GM21737 (cell line): Measurements from ENCODE around the gene SORCS2.

ENCODE experiments used
- ATAC-seq: cut with Tn5 transposase; IDR thresholded peaks from one replicate; pipeline ENCODE4 v1.9.1; 2021; ENCODE audit warnings: mild to moderate bottlenecking, moderate library complexity; ENCODE audit not compliant: unreplicated experiment

SORCS2 gene

DNA sequence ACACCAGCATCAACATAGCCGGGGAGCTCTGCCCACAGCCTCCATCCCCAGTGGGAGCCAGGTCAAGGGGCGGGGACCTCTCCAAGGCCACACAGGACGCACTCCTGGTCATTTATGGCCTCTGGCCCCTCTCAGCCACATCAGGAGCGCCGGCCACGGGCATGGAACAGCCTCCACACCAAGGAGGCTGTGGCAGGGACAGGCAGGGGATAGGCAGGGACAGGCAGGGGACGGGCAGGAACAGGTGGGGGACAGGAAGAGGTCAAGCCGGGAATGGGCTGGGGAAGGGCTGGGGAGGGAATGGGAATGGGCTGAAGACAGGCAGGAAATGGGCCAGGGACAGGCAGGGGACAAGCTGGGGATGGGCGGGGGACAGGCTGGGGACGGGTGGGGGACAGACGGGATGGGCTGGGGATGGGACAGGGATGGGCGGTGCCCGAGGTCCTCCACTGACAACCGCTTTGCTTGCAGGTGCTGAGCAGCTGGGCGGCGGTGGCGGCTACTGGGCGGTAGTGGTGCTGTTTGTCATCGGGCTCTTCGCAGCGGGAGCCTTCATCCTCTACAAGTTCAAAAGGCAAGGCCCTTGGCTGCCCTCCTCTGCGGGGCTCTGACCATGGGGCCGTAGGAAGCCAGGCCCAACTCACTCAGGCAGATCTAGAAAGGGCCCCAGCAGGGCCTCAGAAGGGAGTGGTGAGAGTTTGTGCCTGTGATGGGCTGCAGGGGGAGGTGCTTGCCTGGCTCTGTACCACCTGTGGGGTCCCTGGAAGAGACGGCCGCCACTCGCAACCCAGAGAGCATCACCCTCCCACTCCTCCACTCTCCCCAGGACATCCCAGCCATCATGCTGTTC, 541.7 kb downstream of the SORCS2 start:
- ATAC-seq: no peak

DNA sequence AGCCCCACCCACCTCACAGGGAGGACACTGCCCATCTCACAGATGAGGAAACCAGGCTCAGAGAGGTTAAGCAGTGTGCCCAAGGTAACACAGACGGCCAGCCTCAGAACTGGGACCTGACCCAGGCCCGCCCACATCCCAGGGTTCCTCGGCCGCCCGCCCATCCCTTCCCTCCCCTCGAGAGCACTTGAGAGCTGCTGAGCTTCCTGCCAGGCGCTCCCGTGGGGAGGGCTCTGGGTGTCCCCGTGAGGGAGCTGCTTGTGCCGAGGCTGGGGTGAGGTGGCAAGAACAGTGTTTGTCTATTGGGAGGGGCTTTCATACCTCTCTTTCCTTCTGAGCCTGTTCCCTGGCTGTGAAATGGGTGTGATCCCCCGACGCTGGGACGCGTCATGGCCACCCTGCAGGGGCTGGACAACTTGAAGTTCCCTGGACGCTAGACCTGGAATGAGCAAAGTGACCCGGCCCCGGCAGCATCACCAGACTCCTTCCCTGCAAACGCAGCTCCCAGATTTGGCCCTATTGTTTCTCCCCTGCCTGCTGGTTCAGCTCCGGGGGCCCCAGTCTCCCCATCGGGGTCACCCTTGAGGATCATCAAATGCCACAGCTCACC, 542.4 kb downstream of the SORCS2 start:
- ATAC-seq: no peak

DNA sequence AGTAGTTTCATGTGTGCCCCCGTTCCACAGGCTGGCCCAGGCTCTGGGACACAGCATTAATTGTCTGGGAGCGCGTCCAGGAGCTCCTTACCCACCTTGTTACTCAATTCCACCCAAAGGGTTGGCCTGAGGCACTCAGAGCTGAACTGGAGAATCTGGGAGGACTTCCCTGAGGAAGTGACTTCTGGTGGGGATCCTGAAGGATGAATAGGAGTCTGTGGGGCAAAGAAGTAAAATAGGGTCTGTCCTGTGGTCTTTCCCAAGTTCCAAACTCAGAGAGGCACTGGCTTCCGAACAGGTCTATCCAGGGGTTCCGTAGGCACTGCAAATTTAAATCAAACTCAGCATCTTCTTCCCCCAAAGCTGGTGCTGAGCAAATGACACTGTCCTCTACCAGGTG, 543.1 kb downstream of the SORCS2 start:
- ATAC-seq: no peak

DNA sequence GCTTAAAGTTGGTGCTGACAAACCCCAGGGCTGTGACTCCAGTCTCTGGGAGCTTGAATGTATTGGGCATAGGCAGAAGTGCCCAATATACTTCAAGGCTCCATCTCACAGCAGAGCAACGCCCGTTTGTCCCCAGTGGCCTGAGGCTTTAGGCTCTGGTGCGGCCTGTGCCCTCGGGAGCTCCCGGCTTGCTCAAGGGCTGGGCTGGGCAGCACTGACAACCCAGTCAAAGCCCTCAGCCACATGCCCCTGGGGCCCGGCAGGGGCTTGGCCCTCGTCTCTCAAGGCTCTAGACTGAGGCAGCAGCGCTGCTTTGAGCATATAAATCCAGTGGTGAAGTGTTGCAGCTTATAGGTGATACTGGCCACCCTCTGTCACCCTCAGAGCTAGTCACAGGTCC, 543.6 kb downstream of the SORCS2 start:
- no peak for ATAC-seq

DNA sequence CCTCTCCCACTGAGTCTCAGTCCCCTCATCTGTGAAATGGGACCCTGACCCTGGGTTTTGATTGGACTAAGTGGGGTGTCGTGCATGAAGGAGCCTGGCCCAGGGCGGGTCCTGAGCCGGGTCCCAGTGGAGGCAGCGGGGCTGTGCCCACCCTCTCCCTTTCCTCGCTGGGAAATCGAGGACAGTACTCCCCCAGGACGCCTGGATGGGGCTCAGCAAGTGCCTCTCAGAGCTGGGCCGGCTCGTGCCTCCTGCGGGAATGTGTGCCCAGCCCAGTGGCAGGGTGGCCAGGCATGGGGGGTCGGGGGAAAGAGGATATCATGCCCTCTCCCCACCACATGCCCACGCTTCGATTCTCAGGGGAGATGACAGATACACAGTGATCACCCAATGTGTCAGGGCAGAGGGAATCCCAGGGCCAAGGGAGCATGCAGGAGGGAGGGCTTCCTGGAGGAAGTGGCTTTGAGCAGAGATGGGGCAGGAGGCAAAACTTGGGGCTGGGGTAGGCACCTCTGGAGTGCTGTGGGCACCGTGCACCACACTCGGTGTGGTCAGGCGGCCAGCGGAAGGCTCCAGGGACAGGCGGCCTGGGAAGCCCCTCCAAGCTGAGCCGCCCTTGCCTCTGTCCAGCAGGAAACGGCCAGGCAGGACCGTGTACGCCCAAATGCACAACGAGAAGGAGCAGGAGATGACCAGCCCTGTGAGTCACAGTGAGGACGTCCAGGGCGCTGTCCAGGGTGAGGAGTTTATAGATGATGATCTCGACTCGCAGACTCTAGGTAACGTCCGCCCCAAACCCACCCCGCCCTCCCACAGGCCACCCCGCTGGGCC, 544.3 kb downstream of the SORCS2 start:
- ATAC-seq: no peak

DNA sequence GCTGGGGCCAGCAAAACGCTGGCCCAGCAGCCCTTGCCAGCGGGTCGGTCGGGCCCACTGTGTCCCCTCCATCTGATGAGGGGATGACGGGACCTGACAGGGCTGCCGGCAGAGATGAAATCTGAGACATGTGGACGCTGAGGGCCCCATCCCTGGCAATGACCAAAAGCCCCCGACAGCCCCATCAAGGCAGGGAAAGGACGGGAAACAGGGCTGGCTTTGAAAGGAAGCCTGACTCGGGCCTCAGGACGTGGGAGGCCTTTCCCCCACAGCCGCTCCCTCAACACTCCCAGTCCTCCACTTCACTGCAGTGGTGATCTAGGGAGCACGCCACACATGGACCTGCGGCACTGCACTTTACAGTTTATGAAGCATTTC, 544.9 kb downstream of the SORCS2 start:
- no peak for ATAC-seq

DNA sequence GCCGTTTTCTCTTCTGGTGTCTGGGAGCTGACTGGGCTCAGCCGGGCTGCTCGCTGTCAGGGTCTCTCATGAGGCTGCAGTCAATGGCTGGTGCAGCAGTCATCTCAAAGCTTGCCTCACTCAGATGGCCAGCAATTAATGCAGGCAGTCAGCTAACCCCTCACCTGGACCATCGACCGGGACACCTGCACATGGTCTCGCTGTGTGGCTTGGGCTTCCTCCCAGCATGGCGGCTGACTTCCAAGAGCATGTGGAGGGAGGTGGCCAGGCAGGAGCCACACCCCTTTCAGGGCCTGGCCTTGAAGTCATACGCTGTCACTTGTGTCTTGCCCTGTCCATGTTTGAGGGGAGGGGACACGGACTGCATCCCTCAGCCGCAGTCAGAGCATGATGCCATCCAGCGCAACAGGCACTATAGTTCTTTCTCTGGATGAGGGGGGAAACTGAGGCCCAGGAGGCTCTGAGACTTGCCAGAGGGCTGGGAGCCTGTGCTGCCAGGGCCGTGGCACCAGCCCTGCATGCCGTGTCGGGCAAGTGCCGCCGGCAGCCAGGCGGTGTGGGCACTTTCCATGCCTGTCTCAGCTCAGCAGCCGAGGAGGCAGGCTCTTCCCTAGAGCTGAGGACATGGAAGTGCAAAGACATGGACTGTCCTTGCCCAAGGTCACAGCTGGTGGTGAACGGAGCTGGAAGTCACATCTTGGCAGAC, 545.6 kb downstream of the SORCS2 start:
- ATAC-seq: no peak

DNA sequence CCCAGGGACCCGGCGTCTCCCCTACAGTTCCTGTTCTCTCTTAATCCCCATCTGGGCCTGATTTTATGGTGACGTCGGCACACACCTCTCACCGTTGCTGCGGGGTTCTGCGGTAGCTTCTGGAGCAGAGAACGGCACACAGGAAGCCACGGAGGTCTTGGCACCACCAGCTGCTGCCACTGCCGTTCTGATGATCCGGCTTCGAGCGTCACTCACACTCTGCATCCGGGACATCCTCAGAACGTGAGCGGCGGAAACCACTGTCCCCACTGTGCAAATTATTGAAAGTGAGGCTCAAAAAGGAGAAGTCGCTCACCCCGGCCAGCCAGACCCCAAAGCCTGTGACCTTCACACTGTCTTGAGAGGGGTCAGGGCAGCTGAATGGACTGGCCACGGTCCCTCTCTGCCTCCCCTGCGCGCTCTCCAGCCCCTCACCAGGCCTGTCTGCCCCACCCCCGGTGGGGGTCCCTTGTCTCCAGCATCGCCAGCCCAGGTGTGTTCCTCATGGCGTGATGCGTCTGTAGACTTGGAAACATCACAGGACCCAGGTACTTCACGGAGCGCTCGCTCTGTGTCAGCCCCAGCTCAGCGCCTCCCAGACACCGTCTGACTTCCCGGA, 546.2 kb downstream of the SORCS2 start:
- ATAC-seq: no peak

DNA sequence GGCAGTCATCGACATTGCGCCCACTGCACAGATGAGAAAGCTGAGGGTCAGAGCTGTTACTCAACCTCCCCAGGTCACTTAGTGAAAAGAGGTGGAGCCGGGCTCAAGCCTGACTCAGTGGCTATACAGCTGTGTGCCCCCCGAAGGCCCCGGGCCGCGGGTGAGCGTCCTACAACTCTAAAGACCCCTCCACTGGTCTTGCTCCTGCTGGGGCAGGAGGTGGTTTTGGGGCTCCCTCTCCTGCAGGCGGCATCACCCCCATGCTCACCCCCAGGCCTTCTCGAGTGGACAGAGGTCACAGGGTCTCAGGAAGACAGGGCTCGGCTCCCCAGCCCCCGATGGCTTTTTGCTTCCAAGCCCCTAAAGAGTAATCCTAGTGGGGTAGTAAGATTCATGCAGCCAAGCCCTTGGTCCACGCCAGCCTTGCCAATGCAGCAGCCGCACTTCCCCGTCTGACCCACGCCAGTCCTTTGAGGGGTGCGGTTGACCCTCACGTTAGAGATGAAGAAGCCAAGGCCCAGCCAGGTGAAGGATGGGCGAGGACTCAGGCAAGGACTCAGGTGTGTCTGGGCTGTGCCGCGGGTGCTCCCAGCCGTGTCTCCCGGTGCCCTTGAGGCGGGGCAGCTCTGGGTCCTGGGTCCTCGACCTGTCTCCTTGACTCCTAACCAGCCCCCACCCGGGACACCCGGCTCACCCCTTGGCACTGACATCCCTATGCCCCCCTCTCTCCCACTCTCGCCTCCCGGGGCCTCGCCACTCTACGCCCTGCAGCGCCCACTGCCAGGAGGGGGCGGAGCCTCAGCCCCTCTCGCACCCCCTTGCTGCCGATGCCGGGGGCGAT, 547.0 kb downstream of the SORCS2 start:
- ATAC-seq: no peak

DNA sequence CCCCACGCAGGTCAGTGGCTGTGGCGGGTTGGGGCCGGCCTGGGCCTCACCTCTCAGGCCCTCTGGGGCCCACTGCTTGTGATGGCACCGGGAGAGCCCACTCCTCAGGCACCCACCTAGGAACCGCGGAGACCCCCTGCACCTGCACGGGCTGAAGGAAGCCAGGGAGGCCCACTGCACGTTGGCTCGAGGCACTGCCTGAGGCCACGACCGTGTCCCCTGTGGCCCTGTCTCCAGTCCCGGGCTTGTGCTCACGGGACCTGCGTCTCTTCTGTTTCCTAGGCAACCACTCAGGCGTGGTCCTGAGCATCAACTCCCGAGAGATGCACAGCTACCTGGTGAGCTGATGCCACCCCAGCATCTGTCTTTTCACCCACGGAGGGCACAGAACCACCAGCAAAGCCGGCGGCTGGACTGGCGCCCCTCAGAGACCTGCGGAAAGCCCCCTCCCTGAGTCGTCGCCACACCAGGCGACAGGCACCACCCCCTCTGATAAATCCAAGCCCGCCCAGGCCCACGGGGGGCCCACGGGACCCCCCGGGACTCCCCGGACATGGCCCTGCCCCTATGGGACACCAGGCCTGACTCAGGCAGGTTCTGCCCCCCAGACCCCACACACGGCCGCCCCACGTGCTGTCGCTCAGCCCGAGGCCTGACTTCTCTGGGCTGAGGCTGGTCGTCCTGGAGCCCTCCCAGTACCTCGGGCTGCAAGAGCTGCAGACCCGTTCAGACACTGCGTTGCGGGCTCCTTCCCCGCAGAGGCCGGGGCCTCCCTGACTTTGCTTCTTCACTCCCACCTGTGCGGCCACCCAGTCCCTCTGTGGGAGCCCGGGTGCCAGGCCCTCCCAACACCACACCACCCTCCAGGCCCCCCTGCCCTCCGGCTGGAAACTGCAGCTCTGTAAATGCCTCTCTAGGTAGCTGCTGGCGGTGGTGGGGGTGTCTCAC, 547.9 kb downstream of the SORCS2 start:
- no peak for ATAC-seq

DNA sequence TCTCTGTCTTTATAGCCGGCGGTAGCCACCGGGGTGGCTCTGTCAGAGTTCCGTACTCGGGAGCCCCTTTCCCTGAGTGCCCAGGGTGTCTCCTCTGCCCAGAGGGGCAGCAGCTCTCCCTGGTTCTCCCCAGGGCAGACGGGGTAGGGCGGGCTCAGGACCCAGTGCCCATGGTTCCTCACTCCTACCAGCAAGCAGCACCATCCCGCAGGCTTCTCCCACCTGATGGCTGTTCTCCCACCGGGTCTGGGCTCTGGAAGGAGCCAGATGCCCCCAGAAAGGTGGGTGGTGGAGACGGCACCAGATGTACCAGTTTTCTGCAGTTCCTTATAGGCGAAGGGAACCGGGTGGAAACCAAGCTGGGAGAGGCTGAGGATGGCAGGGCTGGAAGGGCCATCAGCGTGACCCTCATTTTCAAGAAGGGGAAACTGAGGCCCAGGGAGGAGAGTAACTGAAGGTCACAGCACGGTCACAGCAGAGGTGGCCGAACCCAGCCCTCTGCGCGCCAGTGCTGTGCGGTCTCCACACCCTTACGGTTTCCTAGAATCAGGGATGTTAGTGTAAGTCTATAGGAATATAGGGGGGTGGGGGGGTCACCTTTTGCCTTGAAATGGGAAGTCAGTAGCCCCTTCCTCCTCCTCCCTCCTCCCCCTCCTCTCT, 548.7 kb downstream of the SORCS2 start:
- ATAC-seq: no peak

DNA sequence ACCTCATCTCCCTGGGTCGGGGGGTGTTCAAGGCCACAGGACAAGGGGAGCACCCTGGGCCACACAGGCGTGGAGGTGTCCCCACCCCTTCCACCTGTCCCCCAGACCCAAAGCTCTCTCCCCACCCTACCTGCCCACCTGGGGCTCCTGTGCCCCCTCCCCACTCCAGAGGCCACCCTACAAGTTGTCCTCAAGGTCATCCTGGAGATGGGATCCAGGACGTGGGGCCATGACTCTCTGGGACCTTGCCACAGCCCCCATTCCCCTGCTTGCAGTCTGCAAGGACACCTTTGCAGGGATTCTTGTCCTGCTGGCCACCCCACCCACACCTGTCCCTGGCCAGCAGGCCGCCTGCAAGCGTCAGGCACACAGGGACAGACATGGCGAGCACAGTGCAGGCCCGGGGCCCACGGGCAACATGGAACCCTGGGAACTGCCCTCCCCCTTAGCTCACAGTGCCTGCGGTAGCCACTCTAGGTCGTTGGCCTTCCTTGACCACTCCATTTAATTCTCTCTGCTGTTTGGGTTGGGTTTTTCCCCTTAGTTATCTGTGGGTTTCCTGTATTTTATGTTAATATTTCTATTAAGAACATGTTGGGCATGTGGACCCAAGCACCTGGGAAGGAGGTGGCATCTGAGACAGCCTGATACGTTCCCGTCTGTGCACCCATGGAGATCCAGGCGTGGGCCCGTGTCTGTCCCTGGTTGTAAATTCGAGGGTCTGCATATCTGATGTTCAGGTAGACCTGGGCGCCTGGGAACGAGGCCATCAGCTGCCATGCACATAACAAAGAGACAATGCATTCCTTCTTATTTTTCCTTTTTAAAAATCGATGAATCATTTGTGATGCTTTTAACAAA, 549.8 kb downstream of the SORCS2 start:
- ATAC-seq: no peak

DNA sequence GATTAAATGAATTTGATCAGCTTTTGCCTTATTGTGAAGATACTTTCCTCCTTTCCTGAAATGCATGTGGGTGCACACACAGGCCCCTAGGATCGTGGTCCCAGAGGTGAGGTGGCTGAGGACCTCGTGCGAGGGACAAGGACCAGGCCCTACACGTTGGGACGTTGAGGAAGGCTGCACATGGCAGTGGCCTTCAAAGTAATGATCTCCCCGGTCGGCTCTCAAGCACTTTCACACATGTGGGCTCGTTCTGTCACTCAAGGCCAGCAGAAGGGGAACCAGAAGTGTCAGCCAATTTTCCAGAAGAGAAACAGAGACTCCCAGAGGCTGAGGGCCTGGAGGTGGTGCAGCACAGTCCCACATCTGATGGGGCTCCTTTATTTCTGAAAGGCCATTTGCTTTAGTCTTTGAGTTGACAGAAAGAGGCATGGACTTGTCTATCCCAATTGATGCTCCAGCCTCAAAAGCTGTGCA, 550.5 kb downstream of the SORCS2 start:
- ATAC-seq: no peak

DNA sequence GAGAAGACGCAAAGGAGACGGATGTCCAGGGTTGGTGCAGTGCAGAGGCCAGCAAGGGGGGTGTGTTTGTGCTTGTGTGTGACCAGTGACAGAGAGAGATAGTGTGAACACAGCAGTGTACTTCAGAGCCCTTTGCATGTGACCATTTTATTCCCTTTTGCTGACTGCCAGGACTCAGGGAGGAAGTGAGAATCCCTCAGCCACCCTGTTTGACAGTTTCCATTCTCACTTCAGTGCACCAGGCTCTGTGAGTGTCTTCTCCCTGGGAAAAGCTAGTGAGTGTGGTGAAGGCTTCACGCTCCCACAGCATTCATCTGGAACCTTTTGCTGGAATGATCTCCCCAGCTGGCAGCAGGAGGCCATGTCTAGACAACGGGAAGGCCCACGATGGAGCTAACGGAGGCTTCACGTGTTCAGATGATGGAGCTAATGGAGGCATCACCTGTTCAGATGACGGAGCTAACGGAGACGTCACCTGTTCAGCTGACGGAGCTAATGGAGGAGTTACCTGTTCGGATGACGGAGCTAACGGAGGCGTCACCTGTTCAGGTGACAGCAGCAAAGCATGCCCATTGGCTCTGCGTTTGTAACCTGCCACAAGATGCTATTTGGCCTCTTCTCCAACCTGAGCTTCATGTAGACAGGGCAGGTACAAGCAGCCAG, 551.9 kb downstream of the SORCS2 start:
- ATAC-seq: no peak

DNA sequence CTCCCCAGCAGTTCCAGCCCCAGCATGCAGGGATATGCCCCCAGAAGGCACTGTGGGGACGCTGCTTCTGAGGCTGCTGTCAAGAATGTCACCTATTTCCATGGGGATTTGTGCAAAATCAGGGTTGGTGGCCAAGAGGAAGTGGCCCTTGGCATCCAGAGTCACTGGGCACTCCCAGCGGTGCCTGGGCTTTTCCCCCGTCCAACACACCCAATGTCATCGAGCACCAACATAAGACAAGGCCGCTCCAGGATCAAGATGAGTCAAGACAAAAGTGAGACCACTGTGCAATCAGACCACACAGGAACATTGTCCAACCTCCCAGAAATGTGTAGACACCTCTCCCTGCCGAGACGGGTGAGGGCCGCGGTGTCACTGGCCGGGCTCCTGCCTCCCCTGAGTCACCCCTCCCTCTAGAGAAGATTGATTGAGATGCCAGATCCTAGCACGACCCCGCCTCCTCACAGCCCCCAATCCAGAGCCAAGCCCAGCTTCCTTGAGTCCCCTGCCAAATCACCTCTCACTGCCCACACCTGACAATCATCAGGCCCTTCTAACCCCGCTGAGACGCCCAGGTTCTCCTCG, 553.1 kb downstream of the SORCS2 start:
- ATAC-seq: no peak

DNA sequence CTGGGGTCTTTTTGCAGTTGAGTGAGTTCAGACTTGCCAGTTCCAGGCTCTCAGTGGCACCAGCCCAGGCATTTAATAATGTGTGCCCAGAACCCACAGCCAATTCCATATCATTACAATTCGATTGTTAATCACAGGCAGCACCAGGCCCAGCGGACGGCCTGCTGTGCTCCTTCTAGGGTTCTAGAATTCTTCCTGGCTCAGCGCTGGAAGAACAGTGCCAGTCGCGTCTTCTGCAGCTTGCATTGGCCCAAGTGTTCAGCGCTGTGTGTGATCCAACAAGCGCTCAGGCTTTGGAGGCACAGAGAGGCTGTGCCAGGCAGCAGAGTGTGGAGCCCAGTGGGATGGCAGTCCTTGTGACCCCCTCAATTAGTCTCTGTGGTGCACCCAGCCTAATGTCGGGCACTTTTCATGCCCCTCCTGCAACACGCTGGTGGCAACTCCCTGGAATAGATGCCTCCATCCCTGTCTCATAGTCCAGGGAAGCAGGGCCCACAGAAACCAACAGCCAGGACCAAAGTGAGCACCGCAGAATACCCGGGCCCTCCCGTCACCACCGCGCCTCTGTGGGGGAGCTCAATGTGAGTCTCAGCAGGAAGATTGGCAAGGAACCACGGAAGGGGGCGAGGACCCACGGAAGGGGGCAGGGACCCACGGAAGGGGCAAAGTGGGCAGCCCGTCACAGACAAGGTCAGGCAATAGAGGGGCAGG, 554.2 kb downstream of the SORCS2 start:
- no peak for ATAC-seq
